ENCODE data around the gene GTF2F2.

The GTF2F2 gene

GRCh38 chr13:45305079-45305478 is 184.8 kb downstream of the GTF2F2 start:
- DNase-seq = no peak

- DNase-seq = no peak
Measured at GRCh38 chr13:45306966-45307365, 186.7 kb downstream of the GTF2F2 start.

GRCh38 chr13:45310341-45311131 is 190.2 kb downstream of the GTF2F2 start:
- DNase-seq = peak; percentile 17

- no peak for DNase-seq
Measured at GRCh38 chr13:45314822-45315221, 194.5 kb downstream of the GTF2F2 start.

- no peak for DNase-seq
Measured at GRCh38 chr13:45315520-45316167, 195.3 kb downstream of the GTF2F2 start.

- no peak for DNase-seq
Measured at GRCh38 chr13:45316338-45316737, 196.0 kb downstream of the GTF2F2 start.

- no peak for DNase-seq
Measured at GRCh38 chr13:45316996-45317395, 196.7 kb downstream of the GTF2F2 start.

GRCh38 chr13:45320876-45321629 is 200.7 kb downstream of the GTF2F2 start:
- peak; percentile 76 for DNase-seq

GRCh38 chr13:45325806-45326205 is 205.5 kb downstream of the GTF2F2 start:
- DNase-seq = peak; percentile 73

GRCh38 chr13:45327253-45327955 is 207.1 kb downstream of the GTF2F2 start:
- no peak for DNase-seq

- no peak for DNase-seq
Measured at GRCh38 chr13:45328661-45329111, 208.4 kb downstream of the GTF2F2 start.

- no peak for DNase-seq
Measured at GRCh38 chr13:45331123-45331619, 210.9 kb downstream of the GTF2F2 start.

GRCh38 chr13:45331692-45332035 is 211.4 kb downstream of the GTF2F2 start:
- peak; percentile 60 for DNase-seq

- no peak for DNase-seq
Measured at GRCh38 chr13:45332036-45332830, 211.9 kb downstream of the GTF2F2 start.

GRCh38 chr13:45332831-45333219 is 212.5 kb downstream of the GTF2F2 start:
- DNase-seq = no peak

GRCh38 chr13:45333251-45333976 is 213.1 kb downstream of the GTF2F2 start:
- DNase-seq = no peak

Data from hematopoietic multipotent progenitor cell treated with erythropoietin and hydrocortisone succinate and interleukin-3 and kit ligand, for 4 days (in vitro differentiated cells).